ENCODE results near the gene TARBP1.

The TARBP1 gene

GRCh38 chr1:234395297-234395696 is 83.7 kb downstream of the TARBP1 start:
- no peak overlapping the region for H4K8ac ChIP-seq (ENCODE audit: low read depth, low read length)
- H3K18ac ChIP-seq (ENCODE audit: low read length): no peak overlapping the region
- H3K4me3 ChIP-seq (ENCODE audit: low read length in 2 of 2): no peak overlapping the region
- no peak overlapping the region for H3K27ac ChIP-seq (replicated peaks; ENCODE audit: low read length)
- no peaks in the 10 kb centered on the region for H3K79me1 ChIP-seq (ENCODE audit: low read depth, low read length)
- no peak overlapping the region for H2AFZ ChIP-seq (ENCODE audit: low read length)
- no peak overlapping the region for H2BK5ac ChIP-seq (ENCODE audit: low read length)
- no peak overlapping the region for H2BK12ac ChIP-seq (ENCODE audit: low read length)
- no peak overlapping the region for H4K91ac ChIP-seq (ENCODE audit: low read depth, low read length, poor library complexity)
- DNase-seq (ENCODE audit: low spot score): no peak
- H3K4me1 ChIP-seq (ENCODE audit: control insufficient read depth in 2 of 2, insufficient read depth in 1 of 2, low read depth in 1 of 2, low read length in 2 of 2): no peaks in the 10 kb centered on the region
- no peak overlapping the region for H3K23ac ChIP-seq (ENCODE audit: low read depth, low read length, poor library complexity)
- H3K9ac ChIP-seq (ENCODE audit: low read depth, low read length, poor library complexity): no peak overlapping the region
- no peak overlapping the region for H2AK5ac ChIP-seq (ENCODE audit: low read depth, low read length)
- peaks cover 0 to 5% of the 10 kb centered on the region in 2 donors for H3K9me3 ChIP-seq (replicated peaks in 1 of 2; ENCODE audit: control insufficient read depth in 2 of 2, insufficient read depth in 1 of 2, low read depth in 1 of 2, low read length in 2 of 2)
- no peak overlapping the region for H3K4ac ChIP-seq (ENCODE audit: low read length)
- no peak overlapping the region for H3K4me2 ChIP-seq (ENCODE audit: insufficient read depth, low read length, poor library complexity, severe bottlenecking)
- H3K36me3 ChIP-seq (replicated peaks in 1 of 2; ENCODE audit: control insufficient read depth in 2 of 2, insufficient read depth in 2 of 2, low read length in 2 of 2): peaks cover 7 to 50% of the 10 kb centered on the region in 2 donors
- WGBS, 2 donors (ENCODE audit: extremely low coverage in 2 of 2, insufficient read length in 2 of 2, insufficient replicate concordance in 1 of 2): no CpG with 5 or more reads among the region's 5 CpGs
- H2BK15ac ChIP-seq (ENCODE audit: low read length): no peak overlapping the region
- H2BK120ac ChIP-seq (ENCODE audit: low read depth, low read length): no peak overlapping the region
- no peaks in the 10 kb centered on the region for H3K27me3 ChIP-seq (ENCODE audit: control insufficient read depth in 3 of 3, insufficient read depth in 3 of 3, low read depth in 1 of 3, low read length in 3 of 3)
- no peak overlapping the region for H3K14ac ChIP-seq (ENCODE audit: low read length)

- Histone ChIP-seq H2AK5ac (ENCODE audit: low read depth, low read length) (no peak overlapping the region), H3K79me1 (ENCODE audit: low read depth, low read length) (no peaks in the 10 kb centered on the region), H2BK15ac (ENCODE audit: low read length) (no peak overlapping the region), H2BK120ac (ENCODE audit: low read depth, low read length) (no peak overlapping the region), H3K9ac (ENCODE audit: low read depth, low read length, poor library complexity) (no peak overlapping the region), H3K4ac (ENCODE audit: low read length) (no peak overlapping the region), H3K18ac (ENCODE audit: low read length) (no peak overlapping the region), H3K27ac (replicated peaks; ENCODE audit: low read length) (no peak overlapping the region), H3K4me3 (ENCODE audit: low read length in 2 of 2) (no peak overlapping the region), H3K27me3 (ENCODE audit: control insufficient read depth in 3 of 3, insufficient read depth in 3 of 3, low read depth in 1 of 3, low read length in 3 of 3) (no peaks in the 10 kb centered on the region), H3K14ac (ENCODE audit: low read length) (no peak overlapping the region), H2BK12ac (ENCODE audit: low read length) (no peak overlapping the region), H2AFZ (ENCODE audit: low read length) (no peak overlapping the region), H3K9me3 (replicated peaks in 1 of 2; ENCODE audit: control insufficient read depth in 2 of 2, insufficient read depth in 1 of 2, low read depth in 1 of 2, low read length in 2 of 2) (peaks cover 0 to 5% of the 10 kb centered on the region in 2 donors), H4K91ac (ENCODE audit: low read depth, low read length, poor library complexity) (no peak overlapping the region), H2BK5ac (ENCODE audit: low read length) (no peak overlapping the region), H3K4me1 (ENCODE audit: control insufficient read depth in 2 of 2, insufficient read depth in 1 of 2, low read depth in 1 of 2, low read length in 2 of 2) (no peaks in the 10 kb centered on the region), H3K36me3 (replicated peaks in 1 of 2; ENCODE audit: control insufficient read depth in 2 of 2, insufficient read depth in 2 of 2, low read length in 2 of 2) (peaks cover 7 to 44% of the 10 kb centered on the region in 2 donors), H4K8ac (ENCODE audit: low read depth, low read length) (no peak overlapping the region), H3K23ac (ENCODE audit: low read depth, low read length, poor library complexity) (no peak overlapping the region), H3K4me2 (ENCODE audit: insufficient read depth, low read length, poor library complexity, severe bottlenecking) (no peak overlapping the region)
- WGBS, 2 donors (ENCODE audit: extremely low coverage in 2 of 2, insufficient read length in 2 of 2, insufficient replicate concordance in 1 of 2): no CpG with 5 or more reads among the region's 6 CpGs
- DNase-seq (ENCODE audit: low spot score): no peak
Measured at GRCh38 chr1:234393190-234393589, 85.8 kb downstream of the TARBP1 start.

- DNase-seq (ENCODE audit: low spot score): no peak
- Histone ChIP-seq H3K18ac (ENCODE audit: low read length) (no peak overlapping the region), H4K8ac (ENCODE audit: low read depth, low read length) (no peak overlapping the region), H3K9me3 (replicated peaks in 1 of 2; ENCODE audit: control insufficient read depth in 2 of 2, insufficient read depth in 1 of 2, low read depth in 1 of 2, low read length in 2 of 2) (no peaks in the 10 kb centered on the region), H3K27me3 (ENCODE audit: control insufficient read depth in 3 of 3, insufficient read depth in 3 of 3, low read depth in 1 of 3, low read length in 3 of 3) (no peaks in the 10 kb centered on the region), H3K36me3 (replicated peaks in 1 of 2; ENCODE audit: control insufficient read depth in 2 of 2, insufficient read depth in 2 of 2, low read length in 2 of 2) (peaks cover 2 to 60% of the 10 kb centered on the region in 2 donors), H3K23ac (ENCODE audit: low read depth, low read length, poor library complexity) (no peak overlapping the region), H3K4me1 (ENCODE audit: control insufficient read depth in 2 of 2, insufficient read depth in 1 of 2, low read depth in 1 of 2, low read length in 2 of 2) (no peaks in the 10 kb centered on the region), H2AK5ac (ENCODE audit: low read depth, low read length) (no peak overlapping the region), H3K4me2 (ENCODE audit: insufficient read depth, low read length, poor library complexity, severe bottlenecking) (no peak overlapping the region), H3K4me3 (ENCODE audit: low read length in 2 of 2) (no peak overlapping the region), H2AFZ (ENCODE audit: low read length) (no peak overlapping the region), H3K4ac (ENCODE audit: low read length) (no peak overlapping the region), H2BK5ac (ENCODE audit: low read length) (no peak overlapping the region), H2BK12ac (ENCODE audit: low read length) (no peak overlapping the region), H3K14ac (ENCODE audit: low read length) (no peak overlapping the region), H3K79me1 (ENCODE audit: low read depth, low read length) (no peaks in the 10 kb centered on the region), H2BK120ac (ENCODE audit: low read depth, low read length) (no peak overlapping the region), H3K27ac (replicated peaks; ENCODE audit: low read length) (no peak overlapping the region), H4K91ac (ENCODE audit: low read depth, low read length, poor library complexity) (no peak overlapping the region), H2BK15ac (ENCODE audit: low read length) (no peak overlapping the region), H3K9ac (ENCODE audit: low read depth, low read length, poor library complexity) (no peak overlapping the region)
- no CpG with 5 or more reads among the region's 6 CpGs for WGBS, 2 donors (ENCODE audit: extremely low coverage in 2 of 2, insufficient read length in 2 of 2, insufficient replicate concordance in 1 of 2)
Measured at GRCh38 chr1:234388094-234388493, 90.9 kb downstream of the TARBP1 start.

DNA sequence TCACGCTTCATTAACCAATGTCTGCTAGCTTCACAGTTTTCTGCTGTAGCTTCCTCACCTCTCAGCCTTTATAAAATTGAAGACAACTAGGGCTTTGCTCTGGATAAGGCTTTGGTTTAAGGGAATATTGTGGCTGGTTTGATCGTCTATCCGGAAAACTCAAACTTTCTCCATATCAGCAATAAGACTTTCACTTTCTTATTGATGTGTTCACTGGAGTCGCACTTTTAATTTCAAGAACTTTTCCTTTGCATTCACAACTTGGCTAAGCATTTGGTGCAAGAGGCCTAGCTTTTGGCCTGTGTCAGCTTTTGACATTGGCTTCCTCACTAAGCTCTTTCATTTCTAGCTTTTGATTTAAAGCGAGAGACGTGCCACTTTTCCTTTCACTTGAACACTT is 92.9 kb downstream of the TARBP1 start:
- no peak overlapping the region for H3K4me3 ChIP-seq (ENCODE audit: low read length in 2 of 2)
- H3K14ac ChIP-seq (ENCODE audit: low read length): no peak overlapping the region
- H3K4ac ChIP-seq (ENCODE audit: low read length): no peak overlapping the region
- H3K18ac ChIP-seq (ENCODE audit: low read length): no peak overlapping the region
- H3K36me3 ChIP-seq (replicated peaks in 1 of 2; ENCODE audit: control insufficient read depth in 2 of 2, insufficient read depth in 2 of 2, low read length in 2 of 2): peaks cover 4 to 55% of the 10 kb centered on the region in 2 donors
- no CpG with 5 or more reads among the region's 6 CpGs for WGBS, 2 donors (ENCODE audit: extremely low coverage in 2 of 2, insufficient read length in 2 of 2, insufficient replicate concordance in 1 of 2)
- no peaks in the 10 kb centered on the region for H3K9me3 ChIP-seq (replicated peaks in 1 of 2; ENCODE audit: control insufficient read depth in 2 of 2, insufficient read depth in 1 of 2, low read depth in 1 of 2, low read length in 2 of 2)
- H4K8ac ChIP-seq (ENCODE audit: low read depth, low read length): no peak overlapping the region
- H4K91ac ChIP-seq (ENCODE audit: low read depth, low read length, poor library complexity): no peak overlapping the region
- no peak overlapping the region for H2BK12ac ChIP-seq (ENCODE audit: low read length)
- DNase-seq (ENCODE audit: low spot score): no peak
- no peak overlapping the region for H3K4me2 ChIP-seq (ENCODE audit: insufficient read depth, low read length, poor library complexity, severe bottlenecking)
- H2BK15ac ChIP-seq (ENCODE audit: low read length): no peak overlapping the region
- H3K23ac ChIP-seq (ENCODE audit: low read depth, low read length, poor library complexity): no peak overlapping the region
- no peaks in the 10 kb centered on the region for H3K27me3 ChIP-seq (ENCODE audit: control insufficient read depth in 3 of 3, insufficient read depth in 3 of 3, low read depth in 1 of 3, low read length in 3 of 3)
- no peaks in the 10 kb centered on the region for H3K4me1 ChIP-seq (ENCODE audit: control insufficient read depth in 2 of 2, insufficient read depth in 1 of 2, low read depth in 1 of 2, low read length in 2 of 2)
- H2AK5ac ChIP-seq (ENCODE audit: low read depth, low read length): no peak overlapping the region
- no peak overlapping the region for H3K27ac ChIP-seq (replicated peaks; ENCODE audit: low read length)
- no peak overlapping the region for H2BK5ac ChIP-seq (ENCODE audit: low read length)
- H2BK120ac ChIP-seq (ENCODE audit: low read depth, low read length): no peak overlapping the region
- H2AFZ ChIP-seq (ENCODE audit: low read length): no peak overlapping the region
- H3K79me1 ChIP-seq (ENCODE audit: low read depth, low read length): no peaks in the 10 kb centered on the region
- no peak overlapping the region for H3K9ac ChIP-seq (ENCODE audit: low read depth, low read length, poor library complexity)
